Measurements from ENCODE around the gene AHCYL1.

The AHCYL1 gene

GRCh38 chr1:109977225-109977624 lies 7.3 kb upstream of the AHCYL1 start:
- DNase-seq = no peak

GRCh38 chr1:109977657-109978378 lies 6.7 kb upstream of the AHCYL1 start:
- no peak for DNase-seq

DNA sequence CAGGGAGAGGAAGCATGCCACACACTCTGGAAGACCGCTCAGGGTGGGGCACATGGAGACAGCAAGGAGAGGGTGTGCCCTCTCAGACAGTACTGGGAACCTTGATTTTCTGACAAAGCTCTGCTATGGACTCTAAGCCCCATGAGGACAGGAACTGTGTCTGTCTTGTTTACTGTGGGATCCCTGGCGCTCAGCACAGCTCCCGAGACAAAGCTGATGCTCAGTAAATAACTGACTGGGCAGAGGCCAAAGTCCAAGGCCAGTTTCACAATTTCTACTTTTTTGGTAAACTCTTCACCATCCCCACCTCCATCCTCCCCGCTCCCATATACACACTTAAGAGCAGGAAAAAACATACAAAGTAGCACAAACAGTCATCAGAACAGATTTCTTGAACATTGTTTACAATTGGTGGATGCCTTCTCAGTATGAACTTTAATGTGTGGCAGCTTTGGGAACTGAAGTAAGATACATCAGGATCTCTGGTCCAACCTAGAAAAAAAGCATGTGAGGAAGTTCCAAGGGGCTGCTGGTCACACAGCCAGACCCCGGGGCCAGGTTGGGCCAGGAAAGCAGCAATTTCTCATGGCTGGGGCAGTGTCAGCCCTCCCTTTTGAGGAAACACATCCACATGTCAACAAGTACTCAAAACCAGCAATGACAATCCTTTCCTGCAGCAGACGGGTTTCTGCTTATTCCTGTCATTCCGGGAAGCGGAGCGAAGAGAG lies 5.6 kb upstream of the AHCYL1 start:
- no peak for DNase-seq

DNA sequence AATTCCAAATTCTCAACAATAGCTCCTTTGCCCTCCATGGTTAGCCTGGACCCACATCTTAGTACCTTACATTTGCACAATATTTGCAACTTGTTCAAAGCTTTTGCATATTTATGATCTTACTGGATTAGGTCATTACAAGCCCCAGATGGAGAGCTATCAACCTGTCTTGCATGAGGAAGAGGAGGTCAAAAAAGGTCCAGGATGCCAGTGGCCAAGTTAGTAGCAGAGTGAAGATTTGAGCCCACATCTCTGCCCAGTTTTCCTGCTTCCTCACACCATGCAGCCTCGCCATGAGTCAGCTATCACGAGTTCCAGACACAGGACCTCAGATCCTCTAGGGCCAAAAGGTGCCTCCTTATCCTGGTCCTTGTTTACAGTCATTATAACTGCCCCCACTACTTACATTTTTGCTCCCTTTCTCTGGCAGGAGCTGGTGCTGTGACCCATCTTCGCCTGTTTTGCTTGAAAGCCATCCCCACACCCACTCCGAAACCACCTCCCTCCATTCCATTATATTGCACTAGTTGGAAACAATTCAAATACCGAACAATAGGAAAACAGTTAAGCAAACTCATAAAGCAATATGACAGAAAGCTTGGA lies 5.0 kb upstream of the AHCYL1 start:
- no peak for DNase-seq

DNA sequence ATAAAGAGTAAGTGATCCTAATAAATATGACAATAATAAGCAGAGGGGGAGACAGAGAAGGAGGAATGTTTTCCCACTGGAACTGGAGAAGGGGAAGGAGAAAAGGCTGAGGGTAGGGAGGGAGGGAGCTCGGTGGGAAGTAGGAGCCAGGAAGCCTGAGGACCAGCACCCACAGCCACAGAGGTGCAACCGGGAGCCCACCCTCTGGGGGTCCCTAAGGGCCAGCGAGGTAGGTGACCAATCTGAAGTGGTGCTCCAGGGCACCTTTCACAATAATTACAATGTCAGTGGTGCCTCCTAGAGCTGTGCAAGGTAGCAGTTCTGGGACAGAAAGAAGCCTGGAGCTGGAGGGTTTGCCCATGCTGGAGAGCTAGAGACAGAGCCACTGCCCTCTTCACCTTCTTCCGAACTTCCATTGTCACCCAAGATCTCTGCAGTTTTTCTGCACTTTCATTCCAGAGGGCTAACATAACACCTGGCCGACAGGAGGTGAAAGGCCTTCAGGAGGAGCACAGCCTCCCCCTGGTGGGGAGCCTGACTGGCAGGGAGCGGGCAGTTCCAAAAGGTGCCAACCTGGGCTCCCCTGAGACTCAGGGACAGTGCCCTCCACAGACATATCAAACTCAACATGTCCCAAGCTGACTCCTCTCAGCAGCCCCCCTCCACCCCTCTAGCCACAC lies 4.1 kb upstream of the AHCYL1 start:
- DNase-seq = peak; percentile 22

GRCh38 chr1:109981004-109981335 lies 3.6 kb upstream of the AHCYL1 start:
- no peak for DNase-seq

DNA sequence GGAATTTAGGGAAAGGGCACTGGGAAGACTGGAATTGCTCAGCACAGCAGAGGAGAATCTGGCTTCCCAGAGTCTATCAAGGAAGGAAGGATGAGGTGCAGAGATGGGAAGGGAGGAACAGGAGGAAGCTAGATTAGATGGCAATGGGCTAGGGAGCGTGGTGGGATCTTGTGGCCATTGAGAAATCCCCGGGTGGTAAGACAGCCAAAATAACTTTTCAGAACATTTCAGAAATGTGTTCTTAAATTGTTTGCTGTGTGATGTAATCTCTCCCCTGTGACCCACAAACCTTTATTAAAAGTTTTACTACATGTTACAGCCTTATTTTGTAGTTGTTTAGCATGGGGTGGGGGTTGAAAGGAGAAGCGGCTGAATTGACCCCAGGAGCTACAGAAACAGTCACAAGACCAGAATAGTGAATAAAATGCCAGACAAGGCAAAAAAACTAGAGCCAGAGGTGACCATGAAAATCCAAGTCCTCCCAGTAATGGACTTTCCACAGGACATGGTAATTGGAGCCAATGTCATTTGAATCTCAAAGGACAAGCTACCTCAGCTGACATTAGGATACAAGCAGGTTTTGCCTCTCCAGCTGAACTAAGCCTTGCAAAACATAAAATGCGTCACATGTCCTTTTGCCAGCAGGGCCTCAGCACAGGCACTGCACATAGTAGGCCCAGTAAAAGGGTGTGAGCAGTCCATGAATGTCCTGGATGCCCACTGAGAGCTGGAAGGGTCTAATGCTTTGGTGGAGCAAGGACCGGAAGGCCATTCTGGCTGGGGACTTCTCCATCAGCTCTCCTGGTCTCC lies 980 bp upstream of the AHCYL1 start:
- DNase-seq = no peak

GRCh38 chr1:109984190-109984455 lies 442 bp upstream of the AHCYL1 start:
- DNase-seq = no peak

DNA sequence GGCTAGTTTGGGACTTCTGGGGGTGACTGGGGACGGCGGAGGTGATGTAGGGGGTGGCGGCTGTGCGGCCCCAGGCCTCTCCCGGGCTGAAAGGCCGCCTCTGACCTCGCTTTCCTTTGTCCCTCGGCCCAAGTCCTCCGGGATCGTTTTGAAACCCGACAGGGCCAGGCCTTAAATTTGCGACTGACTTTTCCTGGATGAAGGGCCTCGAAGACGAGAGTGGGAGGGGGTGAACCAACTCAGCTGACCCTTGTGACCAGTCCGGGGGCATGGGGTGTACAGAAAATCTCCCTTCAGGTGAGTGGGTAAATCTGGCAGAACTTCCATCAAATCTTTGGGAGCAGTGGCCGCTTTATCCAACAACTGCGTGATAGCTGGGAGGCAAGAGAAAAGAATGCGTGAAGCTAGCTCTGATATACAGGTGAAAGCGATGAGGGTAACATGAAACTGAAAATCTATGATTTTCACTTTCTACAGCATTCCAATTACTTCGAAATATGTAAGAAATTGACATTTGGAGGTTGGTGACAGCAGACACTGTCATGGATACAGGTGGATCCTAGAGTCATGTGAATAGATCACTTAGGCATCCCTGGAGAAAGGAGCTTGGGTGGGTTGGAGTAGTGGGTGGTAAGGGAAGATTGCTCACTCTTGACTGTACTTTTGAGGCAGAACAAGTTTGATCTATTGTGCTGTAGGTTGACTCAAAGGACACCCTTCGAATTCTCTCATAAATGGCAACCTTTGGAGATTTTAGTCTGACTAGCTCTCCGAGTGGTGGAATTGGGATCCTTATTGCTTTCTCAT lies 885 bp downstream of the AHCYL1 start:
- no peak for DNase-seq

- no peak for DNase-seq
These were observed 1.5 kb downstream of the AHCYL1 start for GRCh38 chr1:109986054-109986444.

- DNase-seq = no peak
These were observed 3.9 kb downstream of the AHCYL1 start for GRCh38 chr1:109988349-109988914.

DNA sequence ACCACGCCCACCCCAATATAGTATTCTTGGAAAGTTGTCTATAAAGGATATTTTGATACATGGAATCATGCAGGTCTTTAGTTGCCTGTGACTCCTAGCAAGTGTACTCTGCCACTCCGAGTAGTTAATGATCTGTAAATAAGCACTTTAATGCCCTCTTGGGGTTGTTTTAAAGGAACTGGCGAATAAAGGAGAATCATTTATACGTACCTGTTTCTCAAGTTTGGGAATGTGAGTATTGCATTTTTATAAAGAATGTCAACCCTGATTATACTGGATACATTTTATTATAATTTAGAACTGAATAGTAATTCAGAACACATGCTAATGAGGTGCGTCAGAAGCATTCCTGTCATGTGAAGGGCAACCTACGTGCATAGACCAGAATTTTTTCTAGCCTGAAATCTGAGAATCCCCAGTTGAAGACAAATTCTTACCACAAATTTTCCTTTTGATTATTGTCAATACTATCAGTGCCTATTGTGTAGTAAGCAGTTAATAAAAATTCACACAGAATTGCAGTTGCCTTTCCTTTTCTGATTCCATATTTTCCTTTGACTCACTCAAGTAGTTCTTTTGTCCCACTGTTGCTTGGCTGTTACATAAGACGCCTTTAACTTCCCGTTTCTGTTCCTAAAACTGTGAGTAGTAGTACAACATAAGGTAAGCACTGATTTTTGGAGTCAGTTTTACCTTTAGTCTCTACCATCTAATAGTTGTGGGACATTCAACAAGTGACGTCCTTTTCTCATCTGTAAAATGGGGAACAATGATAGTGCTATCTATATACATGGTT lies 5.1 kb downstream of the AHCYL1 start:
- DNase-seq = no peak

GRCh38 chr1:109990302-109990653 lies 5.7 kb downstream of the AHCYL1 start:
- DNase-seq = no peak

DNA sequence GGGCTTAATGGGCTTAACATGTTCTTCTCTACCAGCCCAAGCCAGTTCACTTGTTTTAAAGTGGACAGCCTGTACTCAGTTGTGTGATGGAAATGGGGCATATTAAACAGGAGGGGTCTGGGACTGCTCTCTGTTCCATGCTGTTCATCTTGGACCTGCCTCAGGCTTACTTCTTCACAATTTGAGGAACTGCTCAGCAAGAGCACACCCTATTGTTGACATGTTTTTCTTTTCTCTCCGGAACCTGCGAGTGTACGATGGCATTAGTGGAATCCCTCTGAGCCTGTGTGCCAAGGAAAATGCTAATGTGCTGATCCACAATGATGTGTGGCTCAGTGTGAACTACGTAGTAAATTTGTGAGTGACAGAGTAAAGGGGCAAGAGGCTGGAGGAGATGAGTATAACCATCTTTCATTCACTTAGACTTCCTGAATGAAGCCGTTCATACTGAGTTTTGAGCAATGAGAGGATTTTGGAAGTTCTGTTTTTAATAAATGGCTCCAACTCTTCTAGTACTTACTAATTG lies 6.9 kb downstream of the AHCYL1 start:
- DNase-seq = no peak

GRCh38 chr1:109993885-109994284 lies 9.3 kb downstream of the AHCYL1 start:
- DNase-seq = no peak

DNA sequence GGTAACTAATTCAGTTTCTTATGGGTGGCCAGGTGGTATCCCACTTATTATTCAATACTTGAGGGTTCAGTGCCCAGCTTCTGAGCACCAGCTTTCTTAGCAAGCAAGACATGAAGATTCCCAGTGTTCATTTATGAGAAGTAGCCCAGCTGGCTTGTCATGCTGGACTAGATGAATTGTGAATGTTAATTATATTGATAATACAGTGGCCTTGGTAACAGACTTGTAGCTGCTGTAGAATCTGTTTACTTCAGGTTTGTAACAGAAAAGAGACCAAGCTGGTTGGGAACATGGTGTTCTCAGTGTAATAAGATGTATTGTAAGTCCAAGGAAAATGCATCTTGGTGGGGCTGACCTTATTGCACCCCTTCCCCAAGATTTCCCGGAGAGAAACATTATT lies 10.1 kb downstream of the AHCYL1 start:
- DNase-seq = no peak

DNA sequence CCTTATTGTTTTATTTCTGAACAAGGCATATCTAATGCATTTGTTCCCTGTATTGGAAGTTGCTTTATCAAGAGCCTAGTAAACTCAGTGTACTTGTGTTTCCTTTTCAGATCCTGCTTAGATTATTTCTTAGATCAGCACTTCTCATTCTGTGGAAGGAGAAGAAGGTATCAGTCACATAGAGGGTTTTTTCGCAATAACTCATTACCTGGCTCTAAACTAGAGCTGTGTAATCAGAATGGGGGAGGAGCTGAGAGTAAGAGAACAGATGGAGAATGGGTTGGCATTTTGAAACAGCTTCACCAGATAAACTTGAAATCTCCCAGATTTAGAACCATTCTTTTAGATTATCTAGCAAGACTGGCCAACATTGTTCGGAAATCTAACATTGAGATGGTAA lies 11.0 kb downstream of the AHCYL1 start:
- DNase-seq = no peak

GRCh38 chr1:109996476-109996875 lies 11.9 kb downstream of the AHCYL1 start:
- no peak for DNase-seq

DNA sequence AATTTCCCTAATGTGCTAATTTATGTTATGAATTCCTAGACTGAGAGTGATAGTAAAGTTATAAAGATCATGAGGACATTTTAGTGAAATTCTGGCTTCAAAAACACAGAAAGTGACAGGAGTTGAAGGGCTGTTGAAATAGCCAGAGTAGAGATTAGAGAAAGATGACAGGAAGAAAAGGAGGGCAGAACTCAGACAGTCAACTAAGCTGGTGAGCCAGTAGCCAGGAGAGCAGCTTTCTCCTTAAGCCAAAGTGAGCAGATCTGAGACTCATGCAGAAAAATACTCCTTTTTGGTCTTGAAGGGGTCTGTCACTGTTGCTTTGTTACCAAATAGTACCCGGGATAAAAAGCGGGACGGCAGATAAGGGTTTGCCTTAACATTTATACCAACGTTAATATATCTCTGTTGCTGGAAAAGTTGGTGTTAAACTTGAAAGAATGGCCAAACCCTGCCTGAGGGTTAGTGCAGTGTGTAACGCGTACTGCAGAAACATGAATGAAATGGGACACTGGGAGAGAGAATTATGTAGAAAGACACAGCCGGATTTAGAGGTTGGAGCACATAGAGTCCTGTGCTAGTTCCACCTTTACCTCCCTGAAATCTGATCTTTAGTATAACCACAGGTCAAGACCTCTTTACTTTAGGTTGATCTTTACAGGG lies 12.8 kb downstream of the AHCYL1 start:
- no peak for DNase-seq

DNA sequence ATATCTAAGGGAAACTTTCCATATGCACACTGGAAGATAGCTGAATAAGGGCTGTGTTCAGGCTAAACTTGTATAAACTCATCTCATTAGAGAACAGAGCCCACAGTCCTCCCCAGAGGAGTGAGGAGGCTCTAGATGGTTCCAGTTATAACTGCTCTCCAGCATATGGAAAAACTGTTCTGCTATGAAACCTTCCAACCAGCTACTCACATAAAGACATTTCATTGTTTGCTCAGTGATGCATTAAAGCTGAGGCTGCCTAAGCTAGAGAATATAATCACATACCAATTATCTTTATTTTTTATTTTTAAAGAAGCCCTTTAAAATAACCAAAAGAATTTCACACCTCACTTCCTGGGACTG lies 13.3 kb downstream of the AHCYL1 start:
- DNase-seq = no peak

- no peak for DNase-seq
These were observed 18.1 kb downstream of the AHCYL1 start for GRCh38 chr1:110002695-110003094.
